Fibroblast of lung (primary cell): Measurements from ENCODE around the gene PYM1.

Experiments
- EZH2 ChIP-seq: IDR thresholded peaks from 2 replicates; pipeline ENCODE4 v1.5.1; 2012; ENCODE audit warnings: low read length, control low read depth, mild to moderate bottlenecking; ENCODE audit errors: missing control alignments
- TF ChIP-seq, protein P1 (sequence below), 2 donors: IDR thresholded peaks in 1 of 2; conservative IDR thresholded peaks in 1 of 2; 1 replicate in 1 of 2; 2 replicates in 1 of 2; pipeline ENCODE4 v1.5.1; 2011 to 2012; ENCODE audit warnings: low read length in 2 of 2, control low read depth in 1 of 2, inconsistent platforms in 1 of 2, low read depth in 1 of 2, mild to moderate bottlenecking in 1 of 2

DNA sequence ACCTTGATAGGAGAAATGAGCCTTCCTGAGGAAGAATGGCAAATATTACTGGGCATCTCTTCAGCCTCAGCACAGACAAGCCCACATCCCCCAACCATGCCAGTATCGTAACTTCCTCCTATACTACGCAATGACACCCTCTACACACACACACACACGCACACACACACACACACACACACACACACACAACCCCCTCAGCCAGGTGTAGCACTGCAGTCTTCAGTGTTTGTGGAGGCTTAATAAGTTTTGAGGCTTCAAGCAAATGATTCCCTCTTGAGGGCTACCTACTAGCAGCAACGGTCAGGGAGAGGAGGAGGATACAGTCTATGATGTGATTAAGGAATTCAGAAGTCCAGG lies 4.8 kb upstream of the PYM1 start:
- TF ChIP-seq, protein P1, sequence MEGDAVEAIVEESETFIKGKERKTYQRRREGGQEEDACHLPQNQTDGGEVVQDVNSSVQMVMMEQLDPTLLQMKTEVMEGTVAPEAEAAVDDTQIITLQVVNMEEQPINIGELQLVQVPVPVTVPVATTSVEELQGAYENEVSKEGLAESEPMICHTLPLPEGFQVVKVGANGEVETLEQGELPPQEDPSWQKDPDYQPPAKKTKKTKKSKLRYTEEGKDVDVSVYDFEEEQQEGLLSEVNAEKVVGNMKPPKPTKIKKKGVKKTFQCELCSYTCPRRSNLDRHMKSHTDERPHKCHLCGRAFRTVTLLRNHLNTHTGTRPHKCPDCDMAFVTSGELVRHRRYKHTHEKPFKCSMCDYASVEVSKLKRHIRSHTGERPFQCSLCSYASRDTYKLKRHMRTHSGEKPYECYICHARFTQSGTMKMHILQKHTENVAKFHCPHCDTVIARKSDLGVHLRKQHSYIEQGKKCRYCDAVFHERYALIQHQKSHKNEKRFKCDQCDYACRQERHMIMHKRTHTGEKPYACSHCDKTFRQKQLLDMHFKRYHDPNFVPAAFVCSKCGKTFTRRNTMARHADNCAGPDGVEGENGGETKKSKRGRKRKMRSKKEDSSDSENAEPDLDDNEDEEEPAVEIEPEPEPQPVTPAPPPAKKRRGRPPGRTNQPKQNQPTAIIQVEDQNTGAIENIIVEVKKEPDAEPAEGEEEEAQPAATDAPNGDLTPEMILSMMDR (conservative IDR thresholded peaks at IDR 0.05 in 1 of 2, IDR thresholded peaks at IDR 0.05 in 1 of 2; ENCODE audit: low read depth in 1 of 2, low read length in 2 of 2), result no peak
- TF ChIP-seq EZH2, result no peak
